Endothelial cell of umbilical vein (primary cell): Measurements from ENCODE around the gene ARPC1B. TPM values are rescaled to one million over a fixed set of nuclear protein-coding genes. Genes with fewer than 3 reads are reported as not detected.
A peak's percentile ranks its signal among the peaks of the same experiment; 100 is the strongest.

Experiments
- BruUV-seq: library from RNA; stranded (reverse); fragments of 400-500 nt; replicated peaks from 2 replicates; lab custom pipeline; 2021; lab: Mats Ljungman, UMichigan
- CTCF ChIA-PET: fragments of 300-600, 350-600 bp; sonication (Branson Sonifier 250); formaldehyde crosslinking; loops from one replicate; lab custom pipeline; 2021; ENCODE audit warnings: antibody characterized with exemption, inconsistent platforms; lab: Charles Lee
- POLR2A ChIA-PET: fragments of 300-600, 350-600 bp; sonication (Branson Sonifier 250); formaldehyde crosslinking; loops from one replicate; lab custom pipeline; 2021; ENCODE audit warnings: antibody characterized with exemption, inconsistent platforms; lab: Charles Lee
- DNase-seq: peaks from one replicate; pipeline ENCODE4 v3.0.0-alpha.2; 2011; ENCODE audit warnings: low read depth, low spot score
- FAIRE-seq: peaks from 2 replicates; lab custom pipeline; 2011; peaks lifted over from hg19 to GRCh38; lab: Jason Lieb, UNC
- H2AFZ ChIP-seq: 2 replicates; pipeline ENCODE4 v1.6.0; 2012; ENCODE audit warnings: low read depth, low read length, control low read depth, inconsistent platforms
- H3K27ac ChIP-seq: 2 replicates; pipeline ENCODE4 v1.5.1; 2011; ENCODE audit warnings: low read depth, mild to moderate bottlenecking, control low read depth, low read length, moderate library complexity; ENCODE audit not compliant: insufficient read depth
- H3K27me3 ChIP-seq, 2 experiments: 2 replicates each; pipeline versions ENCODE4 v1.6.0 to v1.6.1; 2011; ENCODE audit warnings: low read length in 2 of 2, mixed read lengths in 1 of 2; ENCODE audit not compliant: control insufficient read depth in 2 of 2, insufficient read depth in 2 of 2
- H3K36me3 ChIP-seq, 2 experiments: 2 replicates in 1 of 2; 3 replicates in 1 of 2; pipeline ENCODE4 v1.5.1; 2011; ENCODE audit warnings: low read length in 2 of 2, mild to moderate bottlenecking in 1 of 2, moderate library complexity in 1 of 2; ENCODE audit not compliant: control insufficient read depth in 2 of 2, insufficient read depth in 2 of 2; ENCODE audit errors: extremely low read depth in 1 of 2
- H3K4me1 ChIP-seq: 3 replicates; pipeline ENCODE4 v1.5.1; 2011; ENCODE audit warnings: mild to moderate bottlenecking, low read length; ENCODE audit not compliant: control insufficient read depth, insufficient read depth; ENCODE audit errors: extremely low read depth
- H3K4me2 ChIP-seq: 2 replicates; pipeline ENCODE4 v1.6.1; 2011; ENCODE audit warnings: low read length, control low read depth, mixed read lengths; ENCODE audit not compliant: insufficient read depth
- H3K4me3 ChIP-seq, 3 experiments: fragments of 200-600 bp in 1 of 3; sonication (generic), shearing (Covaris generic) in 1 of 3; replicated peaks in 1 of 3; 2 replicates each; pipeline ENCODE4 v1.5.1; 2011 to 2016; ENCODE audit warnings: control low read depth in 3 of 3, low read length in 3 of 3, mild to moderate bottlenecking in 2 of 3, inconsistent platforms in 1 of 3, low read depth in 1 of 3, moderate library complexity in 1 of 3; ENCODE audit not compliant: insufficient read depth in 1 of 3
- H3K79me2 ChIP-seq: 2 replicates; pipeline ENCODE4 v1.6.0; 2012; ENCODE audit warnings: low read length, inconsistent platforms; ENCODE audit not compliant: control insufficient read depth, insufficient read depth
- H3K9ac ChIP-seq: replicated peaks from 2 replicates; pipeline ENCODE3; 2011; ENCODE audit warnings: low read length, control low read depth; ENCODE audit not compliant: insufficient read depth; ENCODE audit errors: extremely low read depth
- H3K9me1 ChIP-seq: replicated peaks from 3 replicates; pipeline ENCODE4 v1.6.0; 2011; ENCODE audit warnings: mild to moderate bottlenecking, low read length; ENCODE audit not compliant: control insufficient read depth, insufficient read depth; ENCODE audit errors: extremely low read depth
- H3K9me3 ChIP-seq: replicated peaks from 2 replicates; pipeline ENCODE4 v1.5.1; 2012; ENCODE audit warnings: low read length, inconsistent platforms; ENCODE audit not compliant: control insufficient read depth, insufficient read depth
- H4K20me1 ChIP-seq: replicated peaks from 2 replicates; pipeline ENCODE3; 2011; ENCODE audit warnings: mild to moderate bottlenecking, low read length; ENCODE audit not compliant: control insufficient read depth, insufficient read depth; ENCODE audit errors: extremely low read depth
- JUN ChIP-seq: IDR thresholded peaks from 2 replicates; pipeline ENCODE4 v1.6.1; 2011; ENCODE audit warnings: borderline replicate concordance, low read depth; ENCODE audit not compliant: insufficient read length, insufficient read depth
- MAX ChIP-seq: IDR thresholded peaks from 2 replicates; pipeline ENCODE4 v1.6.1; 2011; ENCODE audit not compliant: insufficient read depth, insufficient read length
- POLR2A ChIP-seq: IDR thresholded peaks from 2 replicates; pipeline ENCODE4 v1.6.1; 2012; ENCODE audit warnings: low read depth, mild to moderate bottlenecking, control low read depth, low read length
- POLR2AphosphoS5 ChIP-seq: IDR thresholded peaks from 2 replicates; pipeline ENCODE4 v1.6.1; 2012; ENCODE audit warnings: low read depth, mild to moderate bottlenecking, control low read depth, low read length, moderate library complexity; ENCODE audit not compliant: insufficient read depth
- dilution Hi-C: fragments of 300-500 bp; cut with MboI; formaldehyde crosslinking; loops from one replicate; pipeline ENCODE4 v1.15.0; 2019; ENCODE audit warnings: low sequenced_read_pairs; ENCODE audit not compliant: extremely low pct_ligation_motif_present
- intact Hi-C: fragments of 100-400 bp; cut with micrococcal nuclease; formaldehyde crosslinking; loops from one replicate; pipeline ENCODE4 v1.10.0; 2022
- polyA plus RNA-seq, 4 experiments: library from polyadenylated mRNA; depleted of rRNA in 3 of 4; stranded (reverse) in 3 of 4; unstranded in 1 of 4; fragments of >200 nt; gene quantifications; 2 replicates each; pipeline versions ENCODE4 v1.2.1 to v1.2.3, GENCODE V29; 2011 to 2012; ENCODE audit warnings: missing spikeins in 1 of 4
- total RNA-seq: library from RNA; stranded (reverse); gene quantifications from 2 replicates; pipeline ENCODE4 v1.2.3, GENCODE V29; 2021
- TF ChIP-seq, protein P1 (sequence below), 2 donors: IDR thresholded peaks; 1 replicate in 1 of 2; 2 replicates in 1 of 2; pipeline ENCODE4 v1.5.1; 2011; ENCODE audit warnings: low read length in 2 of 2, mild to moderate bottlenecking in 2 of 2, moderate library complexity in 2 of 2, control low read depth in 1 of 2, inconsistent platforms in 1 of 2, low read depth in 1 of 2; ENCODE audit not compliant: insufficient read depth in 1 of 2; ENCODE audit errors: extremely low read depth in 1 of 2

ARPC1B gene
- total and polyA plus RNA-seq, 2 donors (not counting 3 experiments of a cell fraction or from before 2014, with no cell fraction given) = 232 to 831 TPM

- POLR2A ChIA-PET = no interaction called here
- Histone ChIP-seq H3K27me3 (no peaks in the 10 kb centered on the region), H3K36me3 (peaks cover 9 to 13% of the 10 kb centered on the region in 2 experiments), H2AFZ (no peak overlapping the region), H3K9me1 (no peaks in the 10 kb centered on the region), H3K4me3 (no peak overlapping the region), H3K4me2 (peak overlapping the region; percentile 67), H3K9ac (no peak overlapping the region), H4K20me1 (no peaks in the 10 kb centered on the region), H3K79me2 (peaks cover 61% of the 10 kb centered on the region), H3K4me1 (peaks cover 30% of the 10 kb centered on the region), H3K9me3 (no peaks in the 10 kb centered on the region), H3K27ac (peak overlapping the region; percentile 89)
- dilution Hi-C loops = no loop called here
- BruUV-seq = no TSS peak
- FAIRE-seq = peak; percentile 8
- CTCF ChIA-PET = interaction anchor here (1.0 to 1.9 kb wide), 2 partner anchors 9 to 15 kb away, joined by 3 to 6 read pairs; no protein-coding TSS in a partner anchor
- intact Hi-C loops = no loop called here
- TF ChIP-seq JUN (no peak), POLR2AphosphoS5 (no peak), MAX (peak; percentile 46), POLR2A (peak; percentile 28)
- TF ChIP-seq, protein P1, sequence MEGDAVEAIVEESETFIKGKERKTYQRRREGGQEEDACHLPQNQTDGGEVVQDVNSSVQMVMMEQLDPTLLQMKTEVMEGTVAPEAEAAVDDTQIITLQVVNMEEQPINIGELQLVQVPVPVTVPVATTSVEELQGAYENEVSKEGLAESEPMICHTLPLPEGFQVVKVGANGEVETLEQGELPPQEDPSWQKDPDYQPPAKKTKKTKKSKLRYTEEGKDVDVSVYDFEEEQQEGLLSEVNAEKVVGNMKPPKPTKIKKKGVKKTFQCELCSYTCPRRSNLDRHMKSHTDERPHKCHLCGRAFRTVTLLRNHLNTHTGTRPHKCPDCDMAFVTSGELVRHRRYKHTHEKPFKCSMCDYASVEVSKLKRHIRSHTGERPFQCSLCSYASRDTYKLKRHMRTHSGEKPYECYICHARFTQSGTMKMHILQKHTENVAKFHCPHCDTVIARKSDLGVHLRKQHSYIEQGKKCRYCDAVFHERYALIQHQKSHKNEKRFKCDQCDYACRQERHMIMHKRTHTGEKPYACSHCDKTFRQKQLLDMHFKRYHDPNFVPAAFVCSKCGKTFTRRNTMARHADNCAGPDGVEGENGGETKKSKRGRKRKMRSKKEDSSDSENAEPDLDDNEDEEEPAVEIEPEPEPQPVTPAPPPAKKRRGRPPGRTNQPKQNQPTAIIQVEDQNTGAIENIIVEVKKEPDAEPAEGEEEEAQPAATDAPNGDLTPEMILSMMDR (IDR thresholded peaks at IDR 0.05; ENCODE audit: extremely low read depth in 1 of 2, insufficient read depth in 1 of 2, low read depth in 1 of 2, low read length in 2 of 2) = no peak
- no peak for DNase-seq
Observed at GRCh38 chr7:99380823-99381663, 6.5 kb downstream of the ARPC1B start.
